HCT116 (cell line): ENCODE results near the gene PSMB7. TPM values are rescaled to one million over a fixed set of nuclear protein-coding genes. Genes with fewer than 3 reads are reported as not detected.

Source experiments
- ATAC-seq: fragments of 200-7000 bp; cut with Tn5 transposase; 2 replicates; pipeline ENCODE4 v1.9.1; 2020; ENCODE audit warnings: mild to moderate bottlenecking, moderate library complexity
- BruUV-seq: library from RNA; stranded (reverse); fragments of 400-500 nt; replicated peaks from 2 replicates; lab custom pipeline; 2021; lab: Mats Ljungman, UMichigan
- CTCF ChIA-PET: fragments of 300-600 bp; sonication (Branson Sonifier 250); formaldehyde crosslinking; loops from one replicate; lab custom pipeline; 2021; ENCODE audit warnings: antibody characterized with exemption; lab: Charles Lee
- POLR2A ChIA-PET: fragments of 300-600, 350-600 bp; sonication (Branson Sonifier 250); formaldehyde crosslinking; loops from one replicate; lab custom pipeline; 2021; ENCODE audit warnings: antibody characterized with exemption; lab: Charles Lee
- RAD21 ChIA-PET, 2 experiments: fragments of 300-600 bp; sonication (Branson Sonifier 250); formaldehyde crosslinking; loops; one replicate each; lab custom pipeline; 2023; ENCODE audit warnings: low total read pairs in 2 of 2; ENCODE audit not compliant: uncharacterized antibody in 2 of 2, unreplicated experiment in 2 of 2, low non-redundant PET in 1 of 2; lab: Charles Lee
- DNase-seq: peaks from one replicate; pipeline ENCODE4 v3.0.0-alpha.2; 2010; ENCODE audit warnings: low read depth, low spot score
- H2AFZ ChIP-seq: fragments of 200-600 bp; shearing (Covaris generic), sonication (generic); 2 replicates; pipeline ENCODE4 v1.6.1; 2017; ENCODE audit warnings: low read depth, mixed run types, mixed read lengths, antibody characterized with exemption, low read length; ENCODE audit not compliant: poor library complexity, severe bottlenecking
- H3K27ac ChIP-seq: 2 replicates; pipeline ENCODE4 v1.5.1; 2012; ENCODE audit warnings: low read depth, low read length
- H3K27me3 ChIP-seq: fragments of 200-600 bp; sonication (generic); 2 replicates; pipeline ENCODE4 v1.6.1; 2016; ENCODE audit warnings: mixed run types, low read length, mixed read lengths; ENCODE audit not compliant: insufficient read depth
- H3K36me3 ChIP-seq, 2 experiments: fragments of 200-500 bp in 1 of 2; fragments of 200-600 bp in 1 of 2; sonication (Bioruptor generic) in 1 of 2; sonication (generic) in 1 of 2; 2 replicates each; pipeline versions ENCODE4 v1.5.1 to v1.6.1; 2014 to 2016; ENCODE audit warnings: low read length in 2 of 2, inconsistent platforms in 1 of 2, mixed read lengths in 1 of 2, mixed run types in 1 of 2; ENCODE audit not compliant: insufficient read depth in 2 of 2, control insufficient read depth in 1 of 2
- H3K4me1 ChIP-seq, 2 experiments: fragments of 200-600 bp in 1 of 2; sonication (generic) in 1 of 2; 2 replicates each; pipeline versions ENCODE4 v1.5.1 to v1.6.1; 2012 to 2017; ENCODE audit warnings: low read length in 2 of 2, inconsistent platforms in 1 of 2, mild to moderate bottlenecking in 1 of 2, mixed read lengths in 1 of 2, mixed run types in 1 of 2, moderate library complexity in 1 of 2; ENCODE audit not compliant: insufficient read depth in 2 of 2, control insufficient read depth in 1 of 2
- H3K4me2 ChIP-seq: fragments of 200-600 bp; sonication (generic); 2 replicates; pipeline ENCODE4 v1.6.1; 2017; ENCODE audit warnings: mixed run types, low read length, mixed read lengths
- H3K4me3 ChIP-seq, 2 experiments: fragments of 200-600 bp in 1 of 2; sonication (generic) in 1 of 2; replicated peaks in 1 of 2; 2 replicates each; pipeline ENCODE4 v1.5.1; 2011 to 2016; ENCODE audit warnings: low read length in 2 of 2, control low read depth in 1 of 2, low read depth in 1 of 2, mild to moderate bottlenecking in 1 of 2, mixed read lengths in 1 of 2, mixed run types in 1 of 2
- H3K79me2 ChIP-seq: fragments of 200-600 bp; sonication (generic); 2 replicates; pipeline ENCODE4 v1.6.1; 2017; ENCODE audit warnings: mild to moderate bottlenecking, mixed run types, low read length, moderate library complexity, mixed read lengths; ENCODE audit not compliant: insufficient read depth
- H3K9ac ChIP-seq: fragments of 200-600 bp; sonication (generic); 2 replicates; pipeline ENCODE4 v1.6.1; 2016; ENCODE audit warnings: low read length, mixed read lengths
- H3K9me2 ChIP-seq: fragments of 200-600 bp; sonication (generic), shearing (Covaris generic); 2 replicates; pipeline ENCODE4 v1.6.1; 2017; ENCODE audit warnings: mixed run types, mild to moderate bottlenecking, moderate library complexity; ENCODE audit not compliant: insufficient read depth
- H3K9me3 ChIP-seq, 2 experiments: fragments of 200-500 bp in 1 of 2; fragments of 200-600 bp in 1 of 2; sonication (Bioruptor generic) in 1 of 2; sonication (generic) in 1 of 2; 2 replicates each; pipeline ENCODE4 v1.6.1; 2014 to 2017; ENCODE audit warnings: low read length in 2 of 2, mixed read lengths in 2 of 2, inconsistent platforms in 1 of 2, low read depth in 1 of 2, mild to moderate bottlenecking in 1 of 2, mixed run types in 1 of 2, moderate library complexity in 1 of 2; ENCODE audit not compliant: control insufficient read depth in 1 of 2, insufficient read depth in 1 of 2
- H4K20me1 ChIP-seq: fragments of 200-600 bp; sonication (generic), shearing (Covaris generic); 2 replicates; pipeline ENCODE4 v1.6.1; 2017; ENCODE audit warnings: mixed run types, mild to moderate bottlenecking, moderate library complexity; ENCODE audit not compliant: insufficient read depth
- ATF3 ChIP-seq: IDR thresholded peaks from 2 replicates; pipeline ENCODE4 v1.6.1; 2012
- CBX3 ChIP-seq: IDR thresholded peaks from 2 replicates; pipeline ENCODE4 v1.6.1; 2012; ENCODE audit warnings: low read depth
- CEBPB ChIP-seq: IDR thresholded peaks from 2 replicates; pipeline ENCODE4 v1.6.1; 2012; ENCODE audit warnings: low read depth
- EGR1 ChIP-seq: IDR thresholded peaks from 2 replicates; pipeline ENCODE4 v1.6.1; 2012; ENCODE audit warnings: low read depth
- ELF1 ChIP-seq: IDR thresholded peaks from 2 replicates; pipeline ENCODE4 v1.6.1; 2012; ENCODE audit warnings: low read depth, borderline replicate concordance
- EZH2 ChIP-seq: fragments of 200-600 bp; sonication (generic); IDR thresholded peaks from 2 replicates; pipeline ENCODE4 v1.6.1; 2017; ENCODE audit warnings: antibody characterized with exemption, mixed run types
- EZH2phosphoT487 ChIP-seq: fragments of 200-600 bp; IDR thresholded peaks from 2 replicates; pipeline ENCODE4 v1.6.1; 2018; ENCODE audit warnings: antibody characterized with exemption, borderline replicate concordance
- FOSL1 ChIP-seq: IDR thresholded peaks from 2 replicates; pipeline ENCODE4 v1.6.1; 2012; ENCODE audit warnings: low read depth
- JUND ChIP-seq: IDR thresholded peaks from 2 replicates; pipeline ENCODE4 v1.6.1; 2012
- MAX ChIP-seq: IDR thresholded peaks from 2 replicates; pipeline ENCODE4 v1.6.1; 2012
- POLR2A ChIP-seq: IDR thresholded peaks from 2 replicates; pipeline ENCODE4 v1.7.0; 2011; ENCODE audit warnings: borderline replicate concordance; ENCODE audit not compliant: insufficient read depth, insufficient read length; ENCODE audit errors: extremely low read depth
- POLR2AphosphoS5 ChIP-seq: IDR thresholded peaks from 2 replicates; pipeline ENCODE4 v1.6.1; 2011; ENCODE audit warnings: mild to moderate bottlenecking, low read depth, low read length, moderate library complexity
- RAD21 ChIP-seq: IDR thresholded peaks from 2 replicates; pipeline ENCODE4 v1.6.1; 2012; ENCODE audit warnings: low read depth, mild to moderate bottlenecking
- REST ChIP-seq: IDR thresholded peaks from 2 replicates; pipeline ENCODE4 v1.6.1; 2012; ENCODE audit warnings: low read depth
- SIN3A ChIP-seq: IDR thresholded peaks from 2 replicates; pipeline ENCODE4 v1.6.1; 2012; ENCODE audit warnings: low read depth
- SRF ChIP-seq: IDR thresholded peaks from 2 replicates; pipeline ENCODE4 v1.6.1; 2012; ENCODE audit warnings: low read depth
- TCF7L2 ChIP-seq: IDR thresholded peaks from 2 replicates; pipeline ENCODE4 v1.7.0; 2011; ENCODE audit warnings: borderline replicate concordance, inconsistent platforms; ENCODE audit not compliant: insufficient read depth, insufficient read length; ENCODE audit errors: extremely low read depth
- YY1 ChIP-seq: IDR thresholded peaks from 2 replicates; pipeline ENCODE4 v1.6.1; 2011; ENCODE audit warnings: low read length, low read depth, moderate library complexity, mild to moderate bottlenecking; ENCODE audit not compliant: insufficient replicate concordance; ENCODE audit errors: extremely low read depth
- ZBTB33 ChIP-seq: IDR thresholded peaks from 2 replicates; pipeline ENCODE4 v1.6.1; 2011; ENCODE audit warnings: mild to moderate bottlenecking, low read length, moderate library complexity; ENCODE audit not compliant: insufficient replicate concordance; ENCODE audit errors: extremely low read depth
- ZNF274 ChIP-seq: fragments of 200-500 bp; sonication (Bioruptor generic); IDR thresholded peaks from 2 replicates; pipeline ENCODE4 v1.6.1; 2014; ENCODE audit warnings: mild to moderate bottlenecking, low read depth, low read length, inconsistent platforms
- intact Hi-C: fragments of 100-400 bp; cut with micrococcal nuclease; formaldehyde crosslinking; loops from 2 replicates; pipeline ENCODE4 v1.10.0; 2022
- total RNA-seq: library from RNA; stranded (reverse); gene quantifications from one replicate; pipeline ENCODE4 v1.2.1, GENCODE V29; 2021; ENCODE audit not compliant: unreplicated experiment

Gene PSMB7
- total RNA-seq, 1 experiment from 2014 or later = 222 TPM

GRCh38 chr9:124373851-124374250 lies 41.4 kb downstream of the PSMB7 start:
- Histone ChIP-seq H2AFZ (no peak overlapping the region), H3K36me3 (no peaks in the 10 kb centered on the region; a peak in 1 of 4 replicates), H3K27me3 (no peaks in the 10 kb centered on the region), H3K9me2 (no peaks in the 10 kb centered on the region), H3K4me3 (no peak overlapping the region), H3K27ac (no peak overlapping the region), H3K4me2 (no peak overlapping the region), H3K4me1 (no peaks in the 10 kb centered on the region), H3K79me2 (peaks cover 99% of the 10 kb centered on the region), H3K9ac (no peak overlapping the region), H4K20me1 (peaks cover 7% of the 10 kb centered on the region; the same call in 1 of the 2 replicates), H3K9me3 (no peaks in the 10 kb centered on the region)
- ATAC-seq (no peak), DNase-seq (no peak)
- intact Hi-C loops = no loop called here
- TF ChIP-seq ELF1 = no peak
- no peak for TF ChIP-seq POLR2A
- no peak for TF ChIP-seq REST
- TF ChIP-seq CBX3 = no peak
- no peak for TF ChIP-seq EZH2phosphoT487
- no peak for TF ChIP-seq ZNF274
- no peak for TF ChIP-seq MAX
- TF ChIP-seq EGR1 = no peak
- TF ChIP-seq JUND = no peak
- TF ChIP-seq EZH2 = no peak
- TF ChIP-seq ATF3 = no peak
- no peak for TF ChIP-seq CEBPB
- TF ChIP-seq POLR2AphosphoS5 = no peak
- no peak for TF ChIP-seq FOSL1
- no peak for TF ChIP-seq SRF
- TF ChIP-seq SIN3A = no peak
- no peak for TF ChIP-seq RAD21
- no peak for TF ChIP-seq YY1
- no peak for TF ChIP-seq TCF7L2
- TF ChIP-seq ZBTB33 = no peak
- CTCF ChIA-PET = interaction anchor here (0.9 to 1.1 kb wide), 2 partner anchors 14 to 247 kb away, joined by 3 to 5 read pairs; no protein-coding TSS in a partner anchor
- BruUV-seq = no TSS peak
- POLR2A ChIA-PET = no interaction called here
- RAD21 ChIA-PET = no interaction called here
